Neural cell (in vitro differentiated cells): ENCODE data around the gene SMARCA4. TPM values are rescaled to one million over a fixed set of nuclear protein-coding genes. Genes with fewer than 3 reads are reported as not detected.

ENCODE experiments used
- H2AFZ ChIP-seq: fragments of 200-600, 300-800 bp; sonication (generic), shearing (Covaris generic); 2 replicates; pipeline ENCODE4 v1.6.0; 2014; ENCODE audit warnings: low read depth, mild to moderate bottlenecking, antibody characterized with exemption, low read length, moderate library complexity
- H3F3A ChIP-seq: fragments of 200-600 bp; shearing (Covaris generic); 2 replicates; pipeline ENCODE4 v1.6.1; 2016; ENCODE audit warnings: mild to moderate bottlenecking, moderate library complexity, mixed read lengths, antibody characterized with exemption, low read length; ENCODE audit not compliant: insufficient read depth, poor library complexity, severe bottlenecking
- H3K27ac ChIP-seq: fragments of 200-600, 300-800 bp; sonication (generic), shearing (Covaris generic); 2 replicates; pipeline ENCODE4 v1.5.1; 2014; ENCODE audit warnings: mild to moderate bottlenecking, low read length, moderate library complexity
- H3K27me3 ChIP-seq: fragments of 300-800, 200-600 bp; sonication (generic), shearing (Covaris generic); 2 replicates; pipeline ENCODE4 v1.6.0; 2014; ENCODE audit warnings: mild to moderate bottlenecking, low read depth, low read length, moderate library complexity; ENCODE audit not compliant: insufficient read depth
- H3K36me3 ChIP-seq: fragments of 300-800, 200-600 bp; sonication (generic), shearing (Covaris generic); 2 replicates; pipeline ENCODE4 v1.5.1; 2014; ENCODE audit warnings: mild to moderate bottlenecking, antibody characterized with exemption, low read length, moderate library complexity; ENCODE audit not compliant: insufficient read depth
- H3K4me2 ChIP-seq: fragments of 300-800, 200-600 bp; sonication (generic), shearing (Covaris generic); 2 replicates; pipeline ENCODE4 v1.6.0; 2014; ENCODE audit warnings: mild to moderate bottlenecking, low read length
- H3K4me3 ChIP-seq: fragments of 300-800, 200-600 bp; sonication (generic), shearing (Covaris generic); 2 replicates; pipeline ENCODE4 v1.5.1; 2014; ENCODE audit warnings: mild to moderate bottlenecking, low read length, moderate library complexity
- H3K79me2 ChIP-seq: fragments of 200-600 bp; shearing (Covaris generic); replicated peaks from 2 replicates; pipeline ENCODE4 v1.6.0; 2014; ENCODE audit warnings: mild to moderate bottlenecking, low read length, moderate library complexity; ENCODE audit not compliant: insufficient read depth
- H3K9ac ChIP-seq: fragments of 300-800, 200-600 bp; sonication (generic), shearing (Covaris generic); 2 replicates; pipeline ENCODE4 v1.6.1; 2016; ENCODE audit warnings: mild to moderate bottlenecking, low read length, mixed read lengths
- H3K9me2 ChIP-seq: fragments of 200-600 bp; shearing (Covaris generic); 2 replicates; pipeline ENCODE4 v1.6.1; 2016; ENCODE audit warnings: mild to moderate bottlenecking, low read length, mixed read lengths; ENCODE audit not compliant: insufficient read depth
- H3K9me3 ChIP-seq: fragments of 200-600, 300-800 bp; sonication (generic), shearing (Covaris generic); 2 replicates; pipeline ENCODE4 v1.6.1; 2016; ENCODE audit warnings: mild to moderate bottlenecking, mixed run types, low read length, moderate library complexity, mixed read lengths
- H4K20me1 ChIP-seq: fragments of 200-600 bp; shearing (Covaris generic); 2 replicates; pipeline ENCODE4 v1.6.1; 2016; ENCODE audit warnings: mild to moderate bottlenecking, mixed run types; ENCODE audit not compliant: insufficient read depth
- EP300 ChIP-seq: fragments of 450-650 bp; conservative IDR thresholded peaks from 2 replicates; pipeline ENCODE4 v1.6.1; 2014; ENCODE audit warnings: antibody characterized with exemption, mild to moderate bottlenecking, moderate library complexity; ENCODE audit not compliant: poor library complexity, severe bottlenecking
- EZH2 ChIP-seq: fragments of 200-600, 300-800 bp; shearing (Covaris generic), sonication (generic); IDR thresholded peaks from 2 replicates; pipeline ENCODE4 v1.6.1; 2014; ENCODE audit warnings: antibody characterized with exemption, low read length, borderline replicate concordance, mild to moderate bottlenecking; ENCODE audit not compliant: insufficient read depth, poor library complexity, severe bottlenecking
- MXI1 ChIP-seq: fragments of 450-650 bp; conservative IDR thresholded peaks from 2 replicates; pipeline ENCODE4 v1.6.1; 2014; ENCODE audit warnings: antibody characterized with exemption, mild to moderate bottlenecking; ENCODE audit not compliant: poor library complexity, severe bottlenecking
- POLR2AphosphoS5 ChIP-seq: IDR thresholded peaks from 2 replicates; pipeline ENCODE4 v1.6.1; 2012
- RAD21 ChIP-seq: fragments of 450-650 bp; conservative IDR thresholded peaks from 2 replicates; pipeline ENCODE4 v1.6.1; 2014; ENCODE audit warnings: antibody characterized with exemption, mild to moderate bottlenecking, moderate library complexity
- SMC3 ChIP-seq: fragments of 450-650 bp; conservative IDR thresholded peaks from 2 replicates; pipeline ENCODE4 v1.6.1; 2014; ENCODE audit warnings: antibody characterized with exemption, mild to moderate bottlenecking, moderate library complexity; ENCODE audit not compliant: poor library complexity
- TAF1 ChIP-seq: IDR thresholded peaks from 2 replicates; pipeline ENCODE4 v1.6.1; 2012; ENCODE audit warnings: low read depth
- polyA plus RNA-seq: library from polyadenylated mRNA; depleted of rRNA; stranded (reverse); fragments of >200 nt; gene quantifications from 2 replicates; pipeline ENCODE4 v1.2.3, GENCODE V29; 2014
- TF ChIP-seq, protein P1 (sequence below): IDR thresholded peaks from 2 replicates; pipeline ENCODE4 v1.6.1; 2012; ENCODE audit warnings: borderline replicate concordance
- TF ChIP-seq, protein P2 (sequence below): fragments of 450-650 bp; IDR thresholded peaks from 2 replicates; pipeline ENCODE4 v1.5.1; 2014; ENCODE audit warnings: antibody characterized with exemption, mild to moderate bottlenecking, moderate library complexity; ENCODE audit not compliant: poor library complexity, severe bottlenecking

SMARCA4 gene
- polyA plus RNA-seq, 1 donor from 2014 or later: 97.3 TPM

DNA sequence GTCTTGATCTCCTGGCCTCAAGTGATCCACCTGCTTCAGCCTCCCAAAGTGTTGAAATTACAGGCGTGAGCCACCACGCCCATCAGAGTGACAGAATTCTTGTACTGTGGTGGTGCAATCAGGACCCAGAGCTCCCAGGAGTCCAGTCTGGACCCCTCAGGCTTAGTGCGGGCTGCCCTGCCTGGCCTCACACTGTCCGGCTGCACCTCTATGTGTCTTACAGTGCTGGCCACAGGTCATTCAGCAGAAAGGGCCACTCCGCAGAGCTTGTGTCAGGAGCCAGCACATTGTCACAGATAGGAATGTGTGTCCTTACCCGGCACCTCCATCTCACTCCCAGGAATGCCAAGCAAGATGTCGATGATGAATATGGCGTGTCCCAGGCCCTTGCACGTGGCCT lies 49.2 kb downstream of the SMARCA4 start:
- no peak overlapping the region for H3K9ac ChIP-seq
- H2AFZ ChIP-seq: no peak overlapping the region
- H3K27ac ChIP-seq: no peak overlapping the region
- H3F3A ChIP-seq: no peaks in the 10 kb centered on the region
- no peak overlapping the region for H3K4me2 ChIP-seq
- no peaks in the 10 kb centered on the region for H4K20me1 ChIP-seq
- no peak overlapping the region for H3K4me3 ChIP-seq
- no peaks in the 10 kb centered on the region for H3K27me3 ChIP-seq
- no peaks in the 10 kb centered on the region for H3K9me3 ChIP-seq
- H3K9me2 ChIP-seq: no peaks in the 10 kb centered on the region
- no peaks in the 10 kb centered on the region for H3K79me2 ChIP-seq
- TF ChIP-seq, protein P1, sequence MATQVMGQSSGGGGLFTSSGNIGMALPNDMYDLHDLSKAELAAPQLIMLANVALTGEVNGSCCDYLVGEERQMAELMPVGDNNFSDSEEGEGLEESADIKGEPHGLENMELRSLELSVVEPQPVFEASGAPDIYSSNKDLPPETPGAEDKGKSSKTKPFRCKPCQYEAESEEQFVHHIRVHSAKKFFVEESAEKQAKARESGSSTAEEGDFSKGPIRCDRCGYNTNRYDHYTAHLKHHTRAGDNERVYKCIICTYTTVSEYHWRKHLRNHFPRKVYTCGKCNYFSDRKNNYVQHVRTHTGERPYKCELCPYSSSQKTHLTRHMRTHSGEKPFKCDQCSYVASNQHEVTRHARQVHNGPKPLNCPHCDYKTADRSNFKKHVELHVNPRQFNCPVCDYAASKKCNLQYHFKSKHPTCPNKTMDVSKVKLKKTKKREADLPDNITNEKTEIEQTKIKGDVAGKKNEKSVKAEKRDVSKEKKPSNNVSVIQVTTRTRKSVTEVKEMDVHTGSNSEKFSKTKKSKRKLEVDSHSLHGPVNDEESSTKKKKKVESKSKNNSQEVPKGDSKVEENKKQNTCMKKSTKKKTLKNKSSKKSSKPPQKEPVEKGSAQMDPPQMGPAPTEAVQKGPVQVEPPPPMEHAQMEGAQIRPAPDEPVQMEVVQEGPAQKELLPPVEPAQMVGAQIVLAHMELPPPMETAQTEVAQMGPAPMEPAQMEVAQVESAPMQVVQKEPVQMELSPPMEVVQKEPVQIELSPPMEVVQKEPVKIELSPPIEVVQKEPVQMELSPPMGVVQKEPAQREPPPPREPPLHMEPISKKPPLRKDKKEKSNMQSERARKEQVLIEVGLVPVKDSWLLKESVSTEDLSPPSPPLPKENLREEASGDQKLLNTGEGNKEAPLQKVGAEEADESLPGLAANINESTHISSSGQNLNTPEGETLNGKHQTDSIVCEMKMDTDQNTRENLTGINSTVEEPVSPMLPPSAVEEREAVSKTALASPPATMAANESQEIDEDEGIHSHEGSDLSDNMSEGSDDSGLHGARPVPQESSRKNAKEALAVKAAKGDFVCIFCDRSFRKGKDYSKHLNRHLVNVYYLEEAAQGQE: no peak
- no peak for TF ChIP-seq RAD21
- TF ChIP-seq TAF1: no peak
- TF ChIP-seq, protein P2, sequence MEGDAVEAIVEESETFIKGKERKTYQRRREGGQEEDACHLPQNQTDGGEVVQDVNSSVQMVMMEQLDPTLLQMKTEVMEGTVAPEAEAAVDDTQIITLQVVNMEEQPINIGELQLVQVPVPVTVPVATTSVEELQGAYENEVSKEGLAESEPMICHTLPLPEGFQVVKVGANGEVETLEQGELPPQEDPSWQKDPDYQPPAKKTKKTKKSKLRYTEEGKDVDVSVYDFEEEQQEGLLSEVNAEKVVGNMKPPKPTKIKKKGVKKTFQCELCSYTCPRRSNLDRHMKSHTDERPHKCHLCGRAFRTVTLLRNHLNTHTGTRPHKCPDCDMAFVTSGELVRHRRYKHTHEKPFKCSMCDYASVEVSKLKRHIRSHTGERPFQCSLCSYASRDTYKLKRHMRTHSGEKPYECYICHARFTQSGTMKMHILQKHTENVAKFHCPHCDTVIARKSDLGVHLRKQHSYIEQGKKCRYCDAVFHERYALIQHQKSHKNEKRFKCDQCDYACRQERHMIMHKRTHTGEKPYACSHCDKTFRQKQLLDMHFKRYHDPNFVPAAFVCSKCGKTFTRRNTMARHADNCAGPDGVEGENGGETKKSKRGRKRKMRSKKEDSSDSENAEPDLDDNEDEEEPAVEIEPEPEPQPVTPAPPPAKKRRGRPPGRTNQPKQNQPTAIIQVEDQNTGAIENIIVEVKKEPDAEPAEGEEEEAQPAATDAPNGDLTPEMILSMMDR: no peak
- TF ChIP-seq EZH2: no peak
- no peak for TF ChIP-seq SMC3
- TF ChIP-seq POLR2AphosphoS5: no peak
- no peak for TF ChIP-seq EP300
- TF ChIP-seq MXI1: no peak
- peaks cover 4% of the 10 kb centered on the region for H3K36me3 ChIP-seq

DNA sequence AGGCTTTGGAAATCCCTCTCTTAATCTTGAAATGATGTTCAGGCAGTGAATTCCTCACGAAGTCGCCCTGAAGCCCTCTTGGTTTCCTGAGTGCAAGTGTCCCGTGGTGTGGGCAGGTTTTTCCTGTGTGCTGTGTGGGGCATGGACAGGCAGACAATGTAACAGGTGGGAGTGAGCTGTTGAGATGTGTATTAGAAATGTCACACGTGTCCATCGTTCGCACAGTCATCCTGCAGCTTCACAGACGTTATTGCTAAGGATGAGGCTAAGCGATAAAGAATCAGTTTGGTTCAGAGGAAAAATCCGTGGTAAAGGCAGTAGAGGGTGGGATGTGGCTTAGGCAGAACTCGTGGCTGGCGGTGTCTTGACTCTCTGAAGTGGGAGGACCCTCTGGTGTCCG lies 51.7 kb downstream of the SMARCA4 start:
- Histone ChIP-seq H3K4me3 (no peak overlapping the region), H3K9me2 (no peaks in the 10 kb centered on the region), H3K27me3 (no peaks in the 10 kb centered on the region), H3K79me2 (no peaks in the 10 kb centered on the region), H3F3A (no peaks in the 10 kb centered on the region), H3K9me3 (no peaks in the 10 kb centered on the region), H3K27ac (no peak overlapping the region), H2AFZ (no peak overlapping the region), H3K36me3 (no peaks in the 10 kb centered on the region), H3K9ac (no peak overlapping the region), H3K4me2 (no peak overlapping the region), H4K20me1 (no peaks in the 10 kb centered on the region)
- TF ChIP-seq RAD21 (no peak), EZH2 (no peak)
- TF ChIP-seq, protein P1: no peak
